ENCODE measurements around the gene LRRTM2. TPM values are rescaled to one million over a fixed set of nuclear protein-coding genes. Genes with fewer than 3 reads are reported as not detected.
"Not testable (repeated sequence)": the region's sequence is repeated elsewhere in the genome, so short reads cannot be mapped to it uniquely, and the experiment has no call there.

Gene LRRTM2
- total and polyA plus RNA-seq, 2 donors (not counting 3 experiments of a cell fraction or from before 2014, with no cell fraction given), result 0.06 to 0.20 TPM

GRCh38 chr5:138922494-138922893 is 47.4 kb upstream of the LRRTM2 start:
- Histone ChIP-seq H3K36me3 (ENCODE audit: control insufficient read depth in 2 of 2, extremely low read depth in 1 of 2, insufficient read depth in 2 of 2, low read length in 2 of 2) (peaks cover 14 to 32% of the 10 kb centered on the region in 2 experiments), H2AFZ (ENCODE audit: low read depth, low read length) (no peak overlapping the region), H4K20me1 (replicated peaks; ENCODE audit: control insufficient read depth, extremely low read depth, insufficient read depth, low read length) (peaks cover 4% of the 10 kb centered on the region), H3K9me3 (replicated peaks; ENCODE audit: control insufficient read depth, insufficient read depth, low read length) (no peaks in the 10 kb centered on the region), H3K4me1 (ENCODE audit: control insufficient read depth, extremely low read depth, insufficient read depth, low read length) (no peaks in the 10 kb centered on the region), H3K9me1 (replicated peaks; ENCODE audit: control insufficient read depth, extremely low read depth, insufficient read depth, low read length) (no peaks in the 10 kb centered on the region), H3K79me2 (ENCODE audit: control insufficient read depth, insufficient read depth, low read length) (peaks cover 11% of the 10 kb centered on the region), H3K27ac (ENCODE audit: insufficient read depth, low read depth, low read length) (no peak overlapping the region), H3K4me2 (ENCODE audit: insufficient read depth, low read length) (no peak overlapping the region), H3K4me3 (replicated peaks in 1 of 3; ENCODE audit: insufficient read depth in 1 of 3, low read depth in 1 of 3, low read length in 3 of 3) (no peak overlapping the region), H3K9ac (replicated peaks; ENCODE audit: extremely low read depth, insufficient read depth, low read length) (no peak overlapping the region), H3K27me3 (ENCODE audit: control insufficient read depth in 2 of 2, insufficient read depth in 2 of 2, low read length in 2 of 2) (no peaks in the 10 kb centered on the region)
- dilution Hi-C loops (cut with MboI; ENCODE audit: extremely low pct_ligation_motif_present, low sequenced_read_pairs) (no loop called here), intact Hi-C loops (cut with micrococcal nuclease) (no loop called here)
- BruUV-seq (replicated peaks), result no TSS peak
- no peak for TF ChIP-seq FOS (IDR thresholded peaks at IDR 0.05; ENCODE audit: borderline replicate concordance, insufficient read depth, low read length)
- no peak for TF ChIP-seq MYC (IDR thresholded peaks at IDR 0.05; ENCODE audit: low read depth, low read length)
- TF ChIP-seq CTCF (IDR thresholded peaks at IDR 0.05; ENCODE audit: extremely low read depth in 1 of 2, insufficient read depth in 1 of 2, low read depth in 1 of 2, low read length in 2 of 2), result no peak
- no peak for TF ChIP-seq JUN (IDR thresholded peaks at IDR 0.05; ENCODE audit: borderline replicate concordance, insufficient read depth, insufficient read length, low read depth)
- no peak for TF ChIP-seq POLR2AphosphoS5 (IDR thresholded peaks at IDR 0.05; ENCODE audit: insufficient read depth, low read depth, low read length)
- no peak for TF ChIP-seq MAX (IDR thresholded peaks at IDR 0.05; ENCODE audit: insufficient read depth, insufficient read length)
- TF ChIP-seq POLR2A (IDR thresholded peaks at IDR 0.05; ENCODE audit: low read depth, low read length), result no peak
- TF ChIP-seq GATA2 (IDR thresholded peaks at IDR 0.05; ENCODE audit: insufficient read depth, insufficient read length, low read depth, low read length), result no peak
- TF ChIP-seq EZH2 (IDR thresholded peaks at IDR 0.05; ENCODE audit: borderline replicate concordance, low read depth, low read length, severe bottlenecking), result no peak
- no peak for DNase-seq (ENCODE audit: low read depth, low spot score)
- FAIRE-seq, result no peak
- ChIA-PET POLR2A (interaction anchor here (0.7 kb wide), 1 partner anchor 22 kb away, joined by 3 read pairs; no protein-coding TSS in a partner anchor), CTCF (interaction anchor here (1.4 kb wide), 1 partner anchor 97 kb away, joined by 3 read pairs; no protein-coding TSS in a partner anchor)

DNA sequence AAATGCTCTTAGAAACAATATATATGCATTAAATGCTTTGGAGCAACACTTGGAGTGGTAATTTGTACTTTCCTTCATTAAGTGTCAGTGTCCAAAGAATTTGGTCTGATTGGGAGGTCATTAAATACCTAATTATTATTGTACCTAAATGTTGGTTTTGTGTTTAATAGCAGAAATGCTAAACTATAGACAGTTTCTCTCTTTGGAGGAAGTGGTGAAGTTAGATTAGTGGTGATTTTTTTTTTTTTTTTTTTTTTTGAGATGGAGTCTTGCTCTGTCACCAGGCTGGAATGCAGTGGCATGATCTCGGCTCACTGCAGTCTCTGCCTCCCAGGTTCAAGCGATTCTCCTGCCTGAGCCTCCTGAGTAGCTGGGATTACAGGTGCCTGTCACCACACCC is 46.2 kb upstream of the LRRTM2 start:
- FAIRE-seq; H3K4me3 ChIP-seq (replicated peaks in 1 of 3; ENCODE audit: insufficient read depth in 1 of 3, low read depth in 1 of 3, low read length in 3 of 3); H3K9me1 ChIP-seq (replicated peaks; ENCODE audit: control insufficient read depth, extremely low read depth, insufficient read depth, low read length); H3K27ac ChIP-seq (ENCODE audit: insufficient read depth, low read depth, low read length); intact Hi-C loops (cut with micrococcal nuclease); H3K9ac ChIP-seq (replicated peaks; ENCODE audit: extremely low read depth, insufficient read depth, low read length); POLR2A ChIA-PET; H4K20me1 ChIP-seq (replicated peaks; ENCODE audit: control insufficient read depth, extremely low read depth, insufficient read depth, low read length); BruUV-seq (replicated peaks); H3K4me1 ChIP-seq (ENCODE audit: control insufficient read depth, extremely low read depth, insufficient read depth, low read length); H3K27me3 ChIP-seq (ENCODE audit: control insufficient read depth in 2 of 2, insufficient read depth in 2 of 2, low read length in 2 of 2); DNase-seq (ENCODE audit: low read depth, low spot score); H2AFZ ChIP-seq (ENCODE audit: low read depth, low read length); H3K4me2 ChIP-seq (ENCODE audit: insufficient read depth, low read length); dilution Hi-C loops (cut with MboI; ENCODE audit: extremely low pct_ligation_motif_present, low sequenced_read_pairs); H3K9me3 ChIP-seq (replicated peaks; ENCODE audit: control insufficient read depth, insufficient read depth, low read length): not testable (repeated sequence)
- Histone ChIP-seq H3K79me2 (ENCODE audit: control insufficient read depth, insufficient read depth, low read length) (peaks cover 11% of the 10 kb centered on the region), H3K36me3 (ENCODE audit: control insufficient read depth in 2 of 2, extremely low read depth in 1 of 2, insufficient read depth in 2 of 2, low read length in 2 of 2) (peaks cover 10 to 24% of the 10 kb centered on the region in 2 experiments)
- CTCF ChIA-PET, result interaction anchor here (1.4 kb wide), 1 partner anchor 132 kb away, joined by 7 read pairs; no protein-coding TSS in a partner anchor

Data from endothelial cell of umbilical vein (primary cell).